SK-N-SH (cell line): ENCODE data around the gene SERPINE2.

ENCODE experiments used
- EP300 ChIP-seq, 2 experiments: IDR thresholded peaks; 2 replicates each; pipeline versions ENCODE4 v1.4.0 to v1.6.1; 2012; ENCODE audit warnings: borderline replicate concordance in 1 of 2, low read depth in 1 of 2, low read length in 1 of 2
- EZH2phosphoT487 ChIP-seq: fragments of 200-600 bp; sonication (generic); IDR thresholded peaks from 2 replicates; pipeline ENCODE4 v1.6.1; 2017; ENCODE audit warnings: low read depth, mixed run types, mild to moderate bottlenecking, antibody characterized with exemption, moderate library complexity, borderline replicate concordance
- FOXM1 ChIP-seq: IDR thresholded peaks from 2 replicates; pipeline ENCODE4 v1.4.0; 2012; ENCODE audit warnings: low read depth, mild to moderate bottlenecking
- JUND ChIP-seq: IDR thresholded peaks from 2 replicates; pipeline ENCODE4 v1.4.0; 2012
- POLR2AphosphoS5 ChIP-seq: IDR thresholded peaks from 2 replicates; pipeline ENCODE4 v1.6.1; 2012; ENCODE audit warnings: low read depth, low read length
- RAD21 ChIP-seq: IDR thresholded peaks from 2 replicates; pipeline ENCODE4 v1.6.1; 2012; ENCODE audit warnings: mild to moderate bottlenecking, low read length
- RFX5 ChIP-seq: IDR thresholded peaks from 2 replicates; pipeline ENCODE4 v1.6.1; 2012; ENCODE audit warnings: mild to moderate bottlenecking, improper control_type of control experiment, low read length
- SIN3A ChIP-seq: IDR thresholded peaks from 2 replicates; pipeline ENCODE4 v1.6.1; 2012; ENCODE audit warnings: low read depth, mild to moderate bottlenecking, low read length, moderate library complexity, borderline replicate concordance
- SMC3 ChIP-seq: IDR thresholded peaks from 2 replicates; pipeline ENCODE4 v1.6.1; 2012; ENCODE audit warnings: low read depth, low read length, improper control_type of control experiment
- TAF1 ChIP-seq: IDR thresholded peaks from 2 replicates; pipeline ENCODE4 v1.6.1; 2012; ENCODE audit warnings: low read depth, mild to moderate bottlenecking, low read length, moderate library complexity, borderline replicate concordance
- YY1 ChIP-seq: IDR thresholded peaks from 2 replicates; pipeline ENCODE4 v1.4.0; 2012; ENCODE audit warnings: low read depth, mild to moderate bottlenecking
- TF ChIP-seq, protein P1 (sequence below): fragments of 200-600 bp; sonication (generic); IDR thresholded peaks from 2 replicates; pipeline ENCODE4 v1.6.1; 2017; ENCODE audit warnings: antibody characterized with exemption, mild to moderate bottlenecking, moderate library complexity
- TF ChIP-seq, protein P2 (sequence below): IDR thresholded peaks from 2 replicates; pipeline ENCODE4 v1.6.1; 2012; ENCODE audit warnings: mild to moderate bottlenecking, low read depth, low read length, moderate library complexity
- TF ChIP-seq, protein P3 (sequence below): IDR thresholded peaks from 2 replicates; pipeline ENCODE4 v1.4.0; 2012; ENCODE audit warnings: low read depth

DNA sequence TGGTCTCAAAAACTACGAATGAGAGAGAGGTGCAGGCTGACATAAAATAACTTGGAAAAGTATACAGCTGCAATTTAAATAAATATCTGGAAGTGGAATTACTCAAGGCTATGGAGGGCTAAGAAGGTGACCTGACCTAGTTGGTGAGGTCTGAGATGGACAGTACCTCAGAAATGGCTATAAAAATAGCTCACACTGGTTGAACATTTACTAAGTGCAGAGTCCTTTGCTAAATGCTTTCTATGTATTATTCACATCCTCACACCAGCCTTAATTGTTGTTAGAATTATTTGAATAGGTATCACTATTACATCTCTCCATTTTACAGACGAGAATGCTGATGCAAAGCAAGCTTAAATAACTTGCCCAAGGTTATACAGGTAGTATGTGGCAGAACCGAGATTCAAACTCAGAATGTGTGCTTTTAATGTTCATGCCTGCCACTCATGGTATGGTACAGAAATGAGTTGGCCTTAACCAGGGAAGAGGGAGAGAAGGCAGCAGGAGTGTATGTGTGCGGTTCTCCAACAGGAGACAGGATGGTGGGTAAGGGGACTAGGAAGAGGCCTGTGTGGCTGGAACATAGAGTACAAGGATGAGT lies 44.4 kb downstream of the SERPINE2 start:
- TF ChIP-seq YY1 (no peak), SMC3 (no peak), POLR2AphosphoS5 (no peak), RFX5 (no peak), EZH2phosphoT487 (no peak), EP300 (IDR thresholded peaks at IDR 0.05; ENCODE audit: borderline replicate concordance in 1 of 2, low read depth in 1 of 2, low read length in 1 of 2) (no peak), FOXM1 (no peak), TAF1 (no peak), JUND (no peak), SIN3A (no peak), RAD21 (no peak)
- TF ChIP-seq, protein P1, sequence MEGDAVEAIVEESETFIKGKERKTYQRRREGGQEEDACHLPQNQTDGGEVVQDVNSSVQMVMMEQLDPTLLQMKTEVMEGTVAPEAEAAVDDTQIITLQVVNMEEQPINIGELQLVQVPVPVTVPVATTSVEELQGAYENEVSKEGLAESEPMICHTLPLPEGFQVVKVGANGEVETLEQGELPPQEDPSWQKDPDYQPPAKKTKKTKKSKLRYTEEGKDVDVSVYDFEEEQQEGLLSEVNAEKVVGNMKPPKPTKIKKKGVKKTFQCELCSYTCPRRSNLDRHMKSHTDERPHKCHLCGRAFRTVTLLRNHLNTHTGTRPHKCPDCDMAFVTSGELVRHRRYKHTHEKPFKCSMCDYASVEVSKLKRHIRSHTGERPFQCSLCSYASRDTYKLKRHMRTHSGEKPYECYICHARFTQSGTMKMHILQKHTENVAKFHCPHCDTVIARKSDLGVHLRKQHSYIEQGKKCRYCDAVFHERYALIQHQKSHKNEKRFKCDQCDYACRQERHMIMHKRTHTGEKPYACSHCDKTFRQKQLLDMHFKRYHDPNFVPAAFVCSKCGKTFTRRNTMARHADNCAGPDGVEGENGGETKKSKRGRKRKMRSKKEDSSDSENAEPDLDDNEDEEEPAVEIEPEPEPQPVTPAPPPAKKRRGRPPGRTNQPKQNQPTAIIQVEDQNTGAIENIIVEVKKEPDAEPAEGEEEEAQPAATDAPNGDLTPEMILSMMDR = no peak
- TF ChIP-seq, protein P2, sequence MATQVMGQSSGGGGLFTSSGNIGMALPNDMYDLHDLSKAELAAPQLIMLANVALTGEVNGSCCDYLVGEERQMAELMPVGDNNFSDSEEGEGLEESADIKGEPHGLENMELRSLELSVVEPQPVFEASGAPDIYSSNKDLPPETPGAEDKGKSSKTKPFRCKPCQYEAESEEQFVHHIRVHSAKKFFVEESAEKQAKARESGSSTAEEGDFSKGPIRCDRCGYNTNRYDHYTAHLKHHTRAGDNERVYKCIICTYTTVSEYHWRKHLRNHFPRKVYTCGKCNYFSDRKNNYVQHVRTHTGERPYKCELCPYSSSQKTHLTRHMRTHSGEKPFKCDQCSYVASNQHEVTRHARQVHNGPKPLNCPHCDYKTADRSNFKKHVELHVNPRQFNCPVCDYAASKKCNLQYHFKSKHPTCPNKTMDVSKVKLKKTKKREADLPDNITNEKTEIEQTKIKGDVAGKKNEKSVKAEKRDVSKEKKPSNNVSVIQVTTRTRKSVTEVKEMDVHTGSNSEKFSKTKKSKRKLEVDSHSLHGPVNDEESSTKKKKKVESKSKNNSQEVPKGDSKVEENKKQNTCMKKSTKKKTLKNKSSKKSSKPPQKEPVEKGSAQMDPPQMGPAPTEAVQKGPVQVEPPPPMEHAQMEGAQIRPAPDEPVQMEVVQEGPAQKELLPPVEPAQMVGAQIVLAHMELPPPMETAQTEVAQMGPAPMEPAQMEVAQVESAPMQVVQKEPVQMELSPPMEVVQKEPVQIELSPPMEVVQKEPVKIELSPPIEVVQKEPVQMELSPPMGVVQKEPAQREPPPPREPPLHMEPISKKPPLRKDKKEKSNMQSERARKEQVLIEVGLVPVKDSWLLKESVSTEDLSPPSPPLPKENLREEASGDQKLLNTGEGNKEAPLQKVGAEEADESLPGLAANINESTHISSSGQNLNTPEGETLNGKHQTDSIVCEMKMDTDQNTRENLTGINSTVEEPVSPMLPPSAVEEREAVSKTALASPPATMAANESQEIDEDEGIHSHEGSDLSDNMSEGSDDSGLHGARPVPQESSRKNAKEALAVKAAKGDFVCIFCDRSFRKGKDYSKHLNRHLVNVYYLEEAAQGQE = no peak
- TF ChIP-seq, protein P3, sequence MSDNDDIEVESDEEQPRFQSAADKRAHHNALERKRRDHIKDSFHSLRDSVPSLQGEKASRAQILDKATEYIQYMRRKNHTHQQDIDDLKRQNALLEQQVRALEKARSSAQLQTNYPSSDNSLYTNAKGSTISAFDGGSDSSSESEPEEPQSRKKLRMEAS = no peak
